ENCODE data around the gene PWWP2B.

GRCh38 chr10:132361581-132362101 lies 35.4 kb upstream of the PWWP2B start:
- TF ChIP-seq, protein P1, sequence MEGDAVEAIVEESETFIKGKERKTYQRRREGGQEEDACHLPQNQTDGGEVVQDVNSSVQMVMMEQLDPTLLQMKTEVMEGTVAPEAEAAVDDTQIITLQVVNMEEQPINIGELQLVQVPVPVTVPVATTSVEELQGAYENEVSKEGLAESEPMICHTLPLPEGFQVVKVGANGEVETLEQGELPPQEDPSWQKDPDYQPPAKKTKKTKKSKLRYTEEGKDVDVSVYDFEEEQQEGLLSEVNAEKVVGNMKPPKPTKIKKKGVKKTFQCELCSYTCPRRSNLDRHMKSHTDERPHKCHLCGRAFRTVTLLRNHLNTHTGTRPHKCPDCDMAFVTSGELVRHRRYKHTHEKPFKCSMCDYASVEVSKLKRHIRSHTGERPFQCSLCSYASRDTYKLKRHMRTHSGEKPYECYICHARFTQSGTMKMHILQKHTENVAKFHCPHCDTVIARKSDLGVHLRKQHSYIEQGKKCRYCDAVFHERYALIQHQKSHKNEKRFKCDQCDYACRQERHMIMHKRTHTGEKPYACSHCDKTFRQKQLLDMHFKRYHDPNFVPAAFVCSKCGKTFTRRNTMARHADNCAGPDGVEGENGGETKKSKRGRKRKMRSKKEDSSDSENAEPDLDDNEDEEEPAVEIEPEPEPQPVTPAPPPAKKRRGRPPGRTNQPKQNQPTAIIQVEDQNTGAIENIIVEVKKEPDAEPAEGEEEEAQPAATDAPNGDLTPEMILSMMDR (conservative IDR thresholded peaks at IDR 0.05) = no peak
- TF ChIP-seq ZFX (IDR thresholded peaks at IDR 0.05) = no peak
